ENCODE results near the gene PJA1. TPM values are rescaled to one million over a fixed set of nuclear protein-coding genes. Genes with fewer than 3 reads are reported as not detected.

Gene PJA1
- total RNA-seq, 2 experiments from 2014 or later: 36.5 to 37.6 TPM

DNA sequence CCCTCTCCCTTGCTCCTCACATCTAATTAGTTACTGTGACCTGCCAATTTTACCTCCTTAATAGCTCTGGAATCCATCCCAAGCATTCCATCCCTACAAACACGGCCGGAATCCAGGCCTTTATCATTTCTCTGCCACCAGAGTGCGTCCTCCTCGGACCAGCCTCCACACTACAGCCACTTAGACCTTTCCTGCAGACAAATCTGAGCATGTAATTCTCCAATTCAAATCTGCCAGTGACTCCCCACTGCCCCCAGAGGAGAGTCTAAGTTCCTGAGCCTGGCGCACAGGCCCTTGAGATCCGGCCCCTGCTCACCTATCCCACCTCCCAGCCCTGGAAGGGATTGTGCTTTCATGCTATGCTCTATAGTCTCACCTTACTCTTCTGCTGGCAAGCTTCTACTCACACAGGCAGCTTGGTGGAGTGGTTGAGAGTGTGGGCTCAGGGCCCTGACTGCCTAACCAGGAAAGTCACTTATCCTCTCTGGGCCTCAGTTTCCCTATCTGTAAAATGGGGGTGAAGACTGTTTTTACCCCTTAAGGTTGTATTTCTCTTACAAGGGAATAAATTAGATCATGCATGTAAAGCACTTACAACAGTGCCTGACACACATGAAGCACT is 31.2 kb downstream of the PJA1 start:
- H3K9me3 ChIP-seq (ENCODE audit: control insufficient read depth in 1 of 2, insufficient read depth in 1 of 2, low read length in 2 of 2): no peaks in the 10 kb centered on the region
- POLR2A ChIA-PET: no interaction called here
- no peak overlapping the region for H3K27ac ChIP-seq (ENCODE audit: low read depth in 1 of 2, low read length in 2 of 2)
- no peak for DNase-seq
- CTCF ChIA-PET: no interaction called here
- no peak for ATAC-seq (ENCODE audit: poor library complexity)
- TF ChIP-seq, protein P1, sequence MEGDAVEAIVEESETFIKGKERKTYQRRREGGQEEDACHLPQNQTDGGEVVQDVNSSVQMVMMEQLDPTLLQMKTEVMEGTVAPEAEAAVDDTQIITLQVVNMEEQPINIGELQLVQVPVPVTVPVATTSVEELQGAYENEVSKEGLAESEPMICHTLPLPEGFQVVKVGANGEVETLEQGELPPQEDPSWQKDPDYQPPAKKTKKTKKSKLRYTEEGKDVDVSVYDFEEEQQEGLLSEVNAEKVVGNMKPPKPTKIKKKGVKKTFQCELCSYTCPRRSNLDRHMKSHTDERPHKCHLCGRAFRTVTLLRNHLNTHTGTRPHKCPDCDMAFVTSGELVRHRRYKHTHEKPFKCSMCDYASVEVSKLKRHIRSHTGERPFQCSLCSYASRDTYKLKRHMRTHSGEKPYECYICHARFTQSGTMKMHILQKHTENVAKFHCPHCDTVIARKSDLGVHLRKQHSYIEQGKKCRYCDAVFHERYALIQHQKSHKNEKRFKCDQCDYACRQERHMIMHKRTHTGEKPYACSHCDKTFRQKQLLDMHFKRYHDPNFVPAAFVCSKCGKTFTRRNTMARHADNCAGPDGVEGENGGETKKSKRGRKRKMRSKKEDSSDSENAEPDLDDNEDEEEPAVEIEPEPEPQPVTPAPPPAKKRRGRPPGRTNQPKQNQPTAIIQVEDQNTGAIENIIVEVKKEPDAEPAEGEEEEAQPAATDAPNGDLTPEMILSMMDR (IDR thresholded peaks at IDR 0.05): no peak
- no peaks in the 10 kb centered on the region for H3K36me3 Mint-ChIP-seq (ENCODE audit: low read depth)
- no peak overlapping the region for H3K27ac Mint-ChIP-seq
- no peaks in the 10 kb centered on the region for H3K36me3 ChIP-seq (ENCODE audit: insufficient read depth, low read length)
- H3K27me3 ChIP-seq (ENCODE audit: control insufficient read depth in 1 of 2, insufficient read depth in 2 of 2, low read length in 2 of 2): peaks cover 12 to 19% of the 10 kb centered on the region in 2 experiments
- peaks cover 55% of the 10 kb centered on the region for H3K27me3 Mint-ChIP-seq
- intact Hi-C loops (cut with DNase I, micrococcal nuclease): no loop called here
- H3K9me3 Mint-ChIP-seq: no peaks in the 10 kb centered on the region
- no peak overlapping the region for H3K4me3 ChIP-seq (ENCODE audit: low read length)
- no peaks in the 10 kb centered on the region for H3K4me1 Mint-ChIP-seq (ENCODE audit: low read depth)
- no peaks in the 10 kb centered on the region for H3K4me1 ChIP-seq (ENCODE audit: insufficient read depth, low read length)
- no peak overlapping the region for H3K4me3 Mint-ChIP-seq

DNA sequence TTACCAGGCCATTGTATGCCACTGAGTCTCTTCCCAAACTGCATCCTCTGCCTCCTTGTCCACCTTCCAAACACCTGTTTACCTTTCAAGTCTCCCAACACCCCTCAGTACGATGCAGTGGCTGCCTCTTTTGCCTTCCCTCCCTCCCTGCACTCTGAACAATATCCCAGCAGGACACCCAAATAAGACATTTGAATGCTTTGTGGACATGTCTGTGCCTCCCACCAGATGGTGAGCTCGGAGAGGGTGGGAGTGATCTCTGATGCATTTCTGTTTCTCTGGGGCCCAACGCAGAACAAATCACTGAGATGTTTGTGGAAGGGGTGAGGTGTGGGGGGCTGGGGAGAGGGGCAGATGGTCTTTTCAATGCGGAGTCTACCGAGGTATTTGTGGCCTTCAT is 33.4 kb downstream of the PJA1 start:
- Histone ChIP-seq H3K4me3 (ENCODE audit: low read length) (no peak overlapping the region), H3K27me3 (ENCODE audit: control insufficient read depth in 1 of 2, insufficient read depth in 2 of 2, low read length in 2 of 2) (peaks cover 6 to 12% of the 10 kb centered on the region in 2 experiments), H3K36me3 (ENCODE audit: insufficient read depth, low read length) (no peaks in the 10 kb centered on the region), H3K4me1 (ENCODE audit: insufficient read depth, low read length) (peaks cover 2% of the 10 kb centered on the region), H3K27ac (ENCODE audit: low read depth in 1 of 2, low read length in 2 of 2) (no peak overlapping the region), H3K9me3 (ENCODE audit: control insufficient read depth in 1 of 2, insufficient read depth in 1 of 2, low read length in 2 of 2) (no peaks in the 10 kb centered on the region)
- intact Hi-C loops (cut with DNase I, micrococcal nuclease): no loop called here
- DNase-seq: no peak
- Mint-ChIP-seq H3K36me3 (ENCODE audit: low read depth) (no peaks in the 10 kb centered on the region), H3K27ac (no peak overlapping the region), H3K9me3 (no peaks in the 10 kb centered on the region), H3K4me3 (no peak overlapping the region), H3K27me3 (peaks cover 52% of the 10 kb centered on the region), H3K4me1 (ENCODE audit: low read depth) (peaks cover 4% of the 10 kb centered on the region)
- TF ChIP-seq, protein P1 (IDR thresholded peaks at IDR 0.05): no peak
- ATAC-seq (ENCODE audit: poor library complexity): no peak
- ChIA-PET CTCF (no interaction called here), POLR2A (no interaction called here)

DNA sequence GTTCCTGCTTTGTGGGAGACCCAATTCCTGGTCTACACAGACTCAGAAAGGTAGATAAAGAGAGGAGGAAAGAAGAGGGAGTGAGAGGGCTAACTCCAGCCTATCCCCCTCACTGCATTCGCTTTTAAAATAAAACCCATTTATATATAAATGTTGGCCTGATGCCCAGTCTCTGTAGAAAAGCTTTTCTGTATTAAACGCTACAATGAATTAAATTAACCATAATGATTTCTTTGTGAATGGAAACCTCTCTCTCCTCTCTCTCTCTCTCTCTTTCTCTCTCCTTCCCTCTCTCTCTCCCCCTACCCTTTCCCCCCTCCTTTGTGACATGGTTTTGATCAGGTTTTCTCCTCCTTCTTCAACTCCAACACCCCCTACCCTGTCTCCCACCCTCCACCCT is 34.8 kb downstream of the PJA1 start:
- Histone ChIP-seq H3K27me3 (ENCODE audit: control insufficient read depth in 1 of 2, insufficient read depth in 2 of 2, low read length in 2 of 2) (peaks cover 0 to 5% of the 10 kb centered on the region in 2 experiments), H3K4me3 (ENCODE audit: low read length) (no peak overlapping the region), H3K36me3 (ENCODE audit: insufficient read depth, low read length) (no peaks in the 10 kb centered on the region), H3K4me1 (ENCODE audit: insufficient read depth, low read length) (peaks cover 2% of the 10 kb centered on the region), H3K9me3 (ENCODE audit: control insufficient read depth in 1 of 2, insufficient read depth in 1 of 2, low read length in 2 of 2) (no peaks in the 10 kb centered on the region), H3K27ac (ENCODE audit: low read depth in 1 of 2, low read length in 2 of 2) (no peak overlapping the region)
- Mint-ChIP-seq H3K27me3 (peaks cover 46% of the 10 kb centered on the region), H3K27ac (no peak overlapping the region), H3K4me3 (no peak overlapping the region), H3K36me3 (ENCODE audit: low read depth) (no peaks in the 10 kb centered on the region), H3K4me1 (ENCODE audit: low read depth) (peaks cover 4% of the 10 kb centered on the region), H3K9me3 (no peaks in the 10 kb centered on the region)
- CTCF ChIA-PET: no interaction called here
- intact Hi-C loops (cut with DNase I, micrococcal nuclease): no loop called here
- no peak for ATAC-seq (ENCODE audit: poor library complexity)
- TF ChIP-seq, protein P1 (IDR thresholded peaks at IDR 0.05): no peak
- no peak for DNase-seq
- POLR2A ChIA-PET: no interaction called here
